NCI-H146 (cell line): ENCODE data around the gene MED15.
"Not testable (repeated sequence)": the region's sequence is repeated elsewhere in the genome, so short reads cannot be mapped to it uniquely, and the experiment has no call there.

ENCODE experiments used
- DNase-seq: peaks from one replicate; lab custom pipeline; 2025; lab: John Stamatoyannopoulos, UW

MED15 gene

DNA sequence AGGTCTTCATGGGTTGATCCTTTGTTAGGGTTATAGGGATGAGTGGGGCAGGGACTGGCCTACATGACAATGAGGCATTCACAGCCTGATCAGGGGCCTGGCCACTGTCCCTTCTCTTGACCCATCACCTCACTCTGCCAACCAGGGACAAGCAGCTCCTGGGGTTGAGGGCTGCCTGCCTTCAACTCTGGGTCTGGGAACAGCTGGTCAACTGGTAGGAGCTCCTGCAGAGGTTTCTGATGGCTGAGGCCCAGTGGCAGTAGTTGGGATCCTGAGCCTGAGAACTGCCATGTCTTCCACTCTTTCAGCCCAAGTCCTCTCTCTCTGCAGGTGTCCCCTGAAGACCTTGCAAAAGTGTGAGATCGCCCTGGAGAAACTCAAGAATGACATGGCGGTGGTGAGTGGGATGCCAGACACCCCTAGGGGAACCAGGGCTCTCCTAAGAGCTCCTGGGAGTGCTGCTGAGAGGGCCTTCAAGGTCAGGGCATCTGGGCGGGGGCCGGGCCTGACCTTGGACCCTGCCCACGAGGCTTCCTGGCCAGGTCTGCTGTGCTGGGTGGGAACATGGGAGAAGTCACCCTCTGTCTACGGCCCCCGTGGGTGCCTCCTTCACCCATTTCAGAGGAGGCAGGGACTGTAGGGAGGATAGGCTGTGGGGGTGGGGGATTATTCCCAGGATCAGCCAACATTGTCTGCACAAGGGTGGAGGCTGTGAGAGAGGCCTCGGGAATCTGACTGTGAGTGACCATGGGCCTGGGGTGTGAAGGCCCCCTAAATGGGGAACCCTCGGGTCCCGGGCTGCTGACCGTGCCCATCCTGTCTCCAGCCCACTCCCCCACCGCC lies 76.8 kb downstream of the MED15 start:
- DNase-seq = no peak

DNA sequence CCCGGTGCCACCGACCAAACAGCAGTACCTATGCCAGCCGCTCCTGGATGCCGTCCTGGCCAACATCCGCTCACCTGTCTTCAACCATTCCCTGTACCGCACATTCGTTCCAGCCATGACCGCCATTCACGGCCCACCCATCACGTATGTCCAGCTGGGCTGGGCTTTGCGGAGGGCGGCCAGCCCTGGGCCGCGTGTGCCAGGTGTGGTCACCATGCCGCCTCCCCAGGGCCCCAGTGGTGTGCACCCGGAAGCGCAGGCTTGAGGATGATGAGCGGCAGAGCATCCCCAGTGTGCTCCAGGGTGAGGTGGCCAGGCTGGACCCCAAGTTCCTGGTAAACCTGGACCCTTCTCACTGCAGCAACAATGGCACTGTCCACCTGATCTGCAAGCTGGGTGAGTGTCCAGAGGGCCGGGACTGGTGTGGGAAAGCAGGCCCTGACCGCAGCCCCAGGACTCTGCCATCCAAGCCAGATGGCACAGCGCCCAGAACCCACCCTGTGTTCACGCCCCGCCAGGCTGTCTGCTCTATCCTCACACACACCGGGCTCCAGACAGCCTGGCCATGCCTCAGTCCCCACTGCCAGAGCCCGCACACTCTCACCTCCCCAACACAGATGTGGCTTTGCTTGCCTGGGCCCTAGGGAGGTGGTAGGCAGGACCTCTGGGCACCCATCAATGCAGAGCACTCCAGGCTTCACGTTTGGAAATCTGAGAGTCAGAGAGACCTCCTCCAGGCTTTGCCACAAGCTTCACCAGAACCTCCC lies 77.6 kb downstream of the MED15 start:
- DNase-seq = no peak

DNA sequence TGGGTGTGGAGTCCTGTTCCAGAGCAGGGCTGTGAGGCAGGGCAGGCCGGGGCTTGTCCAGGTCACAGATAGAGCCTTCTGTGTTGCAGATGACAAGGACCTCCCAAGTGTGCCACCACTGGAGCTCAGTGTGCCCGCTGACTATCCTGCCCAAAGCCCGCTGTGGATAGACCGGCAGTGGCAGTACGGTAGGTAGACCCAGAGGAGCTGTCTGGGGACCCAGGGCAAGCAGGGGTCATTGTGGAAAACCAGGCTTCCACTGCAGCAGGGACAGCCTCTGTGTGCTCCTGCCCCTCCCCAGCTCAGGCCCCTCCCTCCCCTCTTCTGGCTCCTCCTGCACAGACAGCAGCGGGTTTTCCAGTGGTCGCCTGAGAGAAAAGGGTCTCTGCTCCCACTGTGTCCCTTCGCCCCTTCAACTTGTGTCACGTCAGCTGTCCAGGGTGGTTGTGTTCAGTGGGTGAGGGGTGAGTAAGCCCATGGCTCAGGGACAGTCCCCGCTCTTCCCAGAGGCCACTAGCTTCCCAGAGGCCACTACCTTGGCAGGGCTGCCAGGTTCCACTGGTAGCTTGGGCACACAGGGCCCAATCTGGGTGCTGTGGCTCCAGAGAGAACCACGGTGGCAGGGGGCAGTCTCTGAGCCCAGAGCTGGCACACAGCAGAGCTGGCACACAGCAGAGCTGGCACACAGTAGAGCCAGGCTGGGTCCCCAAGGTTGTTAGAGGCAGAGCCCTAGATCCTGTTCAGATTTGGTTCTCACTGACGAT lies 78.4 kb downstream of the MED15 start:
- DNase-seq = no peak

DNA sequence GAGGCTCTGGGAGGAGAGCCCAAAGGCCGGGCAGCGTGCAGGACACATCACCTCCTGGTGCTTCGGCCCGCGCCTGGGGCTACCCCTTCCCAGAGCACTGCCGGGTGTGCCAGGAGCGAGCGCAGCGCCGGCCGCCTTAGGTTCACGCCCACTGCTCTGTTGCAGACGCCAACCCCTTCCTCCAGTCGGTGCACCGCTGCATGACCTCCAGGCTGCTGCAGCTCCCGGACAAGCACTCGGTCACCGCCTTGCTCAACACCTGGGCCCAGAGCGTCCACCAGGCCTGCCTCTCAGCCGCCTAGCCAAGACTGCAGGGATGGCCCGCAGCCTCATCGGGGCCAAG lies 79.0 kb downstream of the MED15 start:
- DNase-seq = no peak

DNA sequence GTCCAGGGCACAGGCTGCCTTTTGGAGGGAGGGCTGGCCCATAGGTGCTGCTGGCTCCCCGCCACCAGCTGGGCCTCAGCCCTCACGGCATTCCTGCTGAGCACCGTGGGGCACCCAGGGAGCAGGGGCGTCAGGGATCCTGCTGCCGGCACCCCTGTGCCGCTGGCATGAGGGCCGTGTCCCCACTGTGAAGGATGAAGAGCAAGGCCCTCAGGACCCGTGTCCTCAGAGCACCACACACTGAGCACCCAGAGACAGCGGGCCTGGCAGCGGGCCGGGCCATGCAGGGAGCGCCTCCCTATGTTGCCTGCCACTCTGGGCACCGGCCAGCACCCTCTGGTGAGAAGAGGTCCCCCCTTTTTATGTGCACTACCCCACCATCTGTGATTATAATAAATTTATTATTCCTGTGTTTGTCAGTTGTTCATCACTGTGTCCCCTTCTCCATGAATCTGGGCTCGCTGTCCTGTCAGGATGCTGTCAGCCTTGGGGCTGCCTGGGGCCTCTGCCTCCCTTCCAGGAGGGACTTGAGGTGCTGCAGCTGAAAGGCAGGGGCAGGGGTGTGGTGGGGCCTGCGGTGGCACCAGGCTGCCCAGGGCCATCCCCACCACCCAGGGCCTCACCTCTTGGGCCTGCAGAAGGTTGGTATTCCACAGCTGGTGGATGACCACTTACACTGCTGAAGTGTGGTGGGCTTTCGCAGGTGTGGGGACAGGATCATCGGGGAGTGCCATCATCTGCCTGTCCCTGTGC lies 80.0 kb downstream of the MED15 start:
- DNase-seq = no peak

DNA sequence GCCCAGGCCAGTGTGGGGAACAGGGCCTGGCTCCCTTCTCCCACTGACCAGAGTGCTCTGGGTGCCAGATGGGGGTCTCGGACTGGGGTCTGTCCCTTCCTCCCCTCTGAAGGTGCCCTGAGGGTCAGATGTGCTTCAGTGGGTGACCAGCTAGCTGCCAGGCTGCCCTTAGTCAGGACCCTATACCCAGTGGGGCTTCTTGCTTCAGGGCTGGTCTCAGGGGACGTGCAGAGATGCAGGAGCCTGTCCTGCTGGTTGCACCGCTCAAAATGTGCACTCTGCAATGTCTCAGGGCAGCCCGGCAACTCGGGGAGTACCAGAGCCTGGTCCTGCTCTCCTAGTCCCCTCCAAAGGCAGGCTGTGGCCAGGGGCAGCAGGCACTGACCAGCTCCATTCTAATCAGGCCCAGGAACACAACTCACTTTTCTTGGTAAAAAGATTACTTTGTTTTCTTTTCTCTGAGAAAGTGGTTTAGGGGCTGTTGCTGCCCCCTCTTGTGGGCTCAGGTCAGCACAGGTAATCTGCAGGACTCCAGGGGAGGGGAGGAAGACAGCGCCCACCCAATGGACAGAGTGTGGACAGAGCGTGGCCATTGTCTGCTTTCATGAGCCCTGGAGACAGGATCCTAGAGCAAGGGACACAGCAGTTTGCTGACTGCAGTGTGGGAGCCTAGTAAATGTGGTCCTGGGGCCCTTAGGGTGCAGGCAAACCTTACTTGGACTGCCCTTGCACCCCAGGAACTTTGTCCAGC lies 80.9 kb downstream of the MED15 start:
- no peak for DNase-seq

DNA sequence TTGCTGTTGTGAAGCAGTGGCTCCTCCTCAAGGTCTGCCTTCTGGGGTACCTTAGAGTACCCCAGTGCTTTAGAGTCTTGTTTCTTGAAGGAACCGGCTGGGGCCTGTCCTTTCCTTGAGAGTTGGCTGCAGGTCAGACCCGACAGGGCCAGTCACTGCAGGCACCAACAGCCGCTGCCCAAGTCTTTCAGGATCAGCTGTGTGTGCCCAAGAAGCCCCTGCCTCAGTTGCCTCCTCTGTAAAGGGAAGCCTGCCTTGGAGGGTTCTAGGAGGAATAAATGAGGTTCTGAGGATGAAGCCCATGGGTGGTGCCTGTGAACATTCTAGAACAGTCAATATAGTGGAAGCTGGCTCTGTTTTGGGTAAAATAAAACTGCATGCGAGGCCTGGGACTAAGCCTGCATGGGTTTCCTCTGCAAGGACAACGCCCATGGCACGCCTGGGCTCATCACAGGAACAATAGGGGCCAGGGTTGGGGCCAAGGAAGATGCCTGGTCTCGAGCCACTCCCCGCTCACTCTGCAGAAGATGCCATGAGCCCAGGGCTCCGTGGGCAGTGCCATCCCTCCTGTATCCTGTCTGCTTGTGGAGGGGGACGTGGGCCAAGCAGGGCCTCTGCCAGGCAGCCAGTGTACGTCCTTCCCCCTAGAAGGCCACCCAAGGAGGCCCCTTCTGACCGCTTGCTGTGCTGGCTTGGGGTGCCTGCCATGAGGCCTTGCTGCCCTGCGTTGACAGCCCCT lies 81.6 kb downstream of the MED15 start:
- no peak for DNase-seq

DNA sequence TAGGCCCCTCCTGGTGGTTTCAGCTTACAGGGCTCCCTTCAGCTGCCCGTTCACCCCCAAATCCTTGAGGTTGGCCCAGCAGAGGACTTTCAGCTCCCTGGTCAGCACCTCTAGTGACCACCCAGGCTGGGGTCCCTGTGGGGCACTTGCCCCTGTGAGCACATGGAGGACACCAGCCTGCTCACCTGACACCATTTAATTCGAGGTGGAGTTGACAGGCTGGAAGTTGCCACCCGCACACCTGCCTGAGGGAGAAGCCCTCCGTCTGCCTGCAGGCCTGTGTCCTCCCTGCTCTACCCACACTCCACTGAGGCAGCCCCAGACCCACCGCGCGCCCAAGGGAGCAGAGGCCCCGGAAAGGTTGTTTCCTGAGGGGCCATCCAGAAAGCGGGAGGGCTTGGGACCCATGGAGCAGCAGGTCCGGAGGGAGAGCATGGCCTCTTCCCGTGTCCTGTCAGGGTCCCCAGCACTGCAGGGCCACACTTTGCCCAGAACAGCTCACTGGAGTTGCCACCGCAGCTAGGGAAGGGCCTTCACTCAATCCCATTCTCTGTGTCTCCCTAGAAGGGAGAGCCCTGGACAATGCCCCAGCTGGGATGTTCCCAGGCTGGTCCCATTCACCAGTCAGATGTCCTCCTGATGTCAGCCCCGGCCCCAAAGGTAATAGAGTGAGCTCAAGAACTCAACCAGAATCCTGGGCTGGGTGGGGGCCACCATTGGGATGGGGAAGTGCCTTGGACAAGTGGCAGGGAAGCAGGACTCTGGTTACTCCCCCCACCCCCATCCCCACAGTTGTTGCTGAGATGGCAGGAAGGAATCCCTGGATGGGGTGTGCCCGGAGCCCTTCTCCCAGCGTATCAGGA lies 82.4 kb downstream of the MED15 start:
- no peak for DNase-seq

DNA sequence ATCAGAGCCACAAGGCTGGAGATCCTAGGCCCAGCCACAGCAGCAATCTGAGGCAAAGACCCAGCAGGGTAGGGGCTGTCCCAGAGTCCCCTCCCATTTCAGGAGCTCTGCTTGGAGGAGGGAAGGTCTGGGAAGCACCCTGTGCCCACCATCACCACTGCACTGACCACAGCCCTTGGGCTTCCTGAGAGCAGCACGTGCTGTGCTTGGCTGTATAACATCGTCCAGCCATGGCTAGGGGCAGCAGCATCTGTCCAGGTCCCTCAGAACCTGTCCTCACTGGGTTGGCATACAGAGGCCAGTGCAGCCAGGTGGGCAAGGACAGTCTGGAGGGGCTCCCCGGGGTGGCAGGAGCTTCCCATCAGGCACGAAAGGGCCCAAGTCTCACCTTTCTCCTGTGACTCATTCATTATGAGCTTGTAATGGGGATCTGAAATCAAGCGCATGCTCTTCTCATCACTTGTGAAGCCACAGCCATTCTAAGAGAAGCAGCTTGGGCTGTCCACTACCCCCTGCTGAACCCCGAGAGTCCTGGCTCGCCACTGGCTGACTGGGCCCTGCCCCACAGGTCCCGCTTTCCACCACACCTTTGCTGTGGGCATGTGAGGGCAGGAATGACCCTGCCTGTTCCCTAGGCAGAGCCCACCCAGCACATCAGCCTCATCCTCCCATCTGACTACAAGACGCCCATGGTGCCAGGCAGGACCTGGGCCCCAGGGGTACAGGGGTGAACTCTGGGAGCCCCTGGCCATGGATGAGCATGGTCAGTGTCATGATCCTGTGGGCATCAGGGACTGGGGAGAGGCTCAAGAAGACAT lies 83.3 kb downstream of the MED15 start:
- no peak for DNase-seq

DNA sequence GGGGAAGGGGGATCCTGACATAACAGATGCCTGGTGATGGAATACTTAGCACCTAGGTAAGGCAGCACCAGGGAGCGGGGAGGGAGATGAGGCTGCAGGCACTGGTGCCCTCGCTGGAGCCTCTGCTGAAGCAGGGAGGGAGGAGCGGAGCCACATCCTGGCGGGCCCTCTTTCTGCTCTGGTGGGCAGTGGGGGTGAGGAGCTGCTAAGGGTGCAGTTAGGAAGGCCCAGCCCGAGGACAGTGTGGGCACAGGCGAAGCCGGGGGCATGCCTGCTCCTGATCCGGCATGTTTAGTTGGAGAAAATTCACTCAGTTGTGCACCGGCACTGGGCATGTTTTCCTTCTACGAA lies 83.9 kb downstream of the MED15 start:
- no peak for DNase-seq

DNA sequence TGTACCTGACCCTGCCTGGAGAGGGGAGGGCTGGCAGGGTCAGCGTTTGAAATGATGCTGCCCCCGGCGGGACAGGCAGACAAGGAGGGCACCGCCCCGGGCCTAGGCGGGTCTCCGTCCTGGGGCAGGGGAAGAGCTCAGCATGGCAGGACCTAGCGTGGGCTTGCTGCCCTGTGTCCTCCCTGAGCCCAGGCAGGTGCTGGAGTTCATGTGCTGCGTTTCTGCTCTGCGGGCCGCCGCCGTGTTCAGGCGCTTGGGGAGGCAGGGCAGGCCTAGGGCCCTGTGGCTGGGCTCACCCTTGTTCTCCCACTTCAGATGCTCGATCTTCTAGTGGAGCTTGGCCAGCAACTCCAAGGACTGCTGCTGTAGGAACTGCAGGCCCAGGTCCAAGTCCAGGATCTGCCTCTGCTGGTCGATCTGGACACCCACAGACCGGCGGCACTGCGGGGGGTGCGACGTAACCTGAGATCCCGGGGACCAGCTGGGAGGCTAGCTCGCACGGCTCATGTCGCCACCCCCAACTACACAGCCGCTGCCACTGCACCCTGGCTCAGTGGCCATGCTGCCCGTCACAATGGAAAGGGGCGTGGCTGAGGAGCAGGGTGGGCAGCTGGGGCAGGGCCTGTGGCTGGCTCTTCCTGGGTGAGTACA lies 84.4 kb downstream of the MED15 start:
- DNase-seq = peak; percentile 85

DNA sequence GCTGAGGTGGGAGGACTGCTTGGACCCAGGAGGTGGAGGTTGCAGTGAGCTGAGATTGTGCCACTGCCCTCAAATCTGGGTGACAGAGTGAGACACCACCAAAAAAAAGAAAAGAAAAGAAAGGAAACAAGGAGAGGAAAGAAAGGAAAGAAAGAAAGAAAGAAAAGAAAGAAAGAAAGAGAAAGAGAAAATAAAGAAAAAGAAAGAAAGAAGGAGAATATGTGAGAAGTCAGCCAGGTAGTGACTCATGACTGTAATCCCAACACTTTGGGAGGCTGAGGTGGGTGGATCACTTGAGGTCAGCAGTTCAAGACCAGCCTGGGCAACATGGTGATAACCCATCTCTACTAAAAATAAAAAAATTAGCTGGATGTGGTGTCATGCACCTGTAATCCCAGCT lies 86.6 kb downstream of the MED15 start:
- DNase-seq = not testable (repeated sequence)

DNA sequence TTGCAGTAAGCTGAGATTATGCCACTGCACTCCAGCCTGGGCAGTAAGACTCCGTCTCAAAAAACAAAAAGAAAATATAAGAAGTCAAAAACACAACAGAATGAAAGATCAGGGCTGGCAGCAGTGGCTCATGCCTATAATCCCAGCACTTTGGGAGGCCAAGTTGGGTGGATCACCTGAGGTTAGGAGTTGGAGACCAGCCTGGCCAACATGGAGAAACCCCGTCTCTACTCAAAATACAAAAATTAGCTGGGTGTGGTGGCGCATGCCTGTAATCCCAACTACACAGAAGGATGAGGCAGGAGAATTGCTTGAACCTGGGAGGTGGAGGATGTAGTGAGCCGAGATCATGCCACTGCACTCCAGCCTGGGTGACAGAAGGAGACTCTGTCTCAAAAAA lies 87.1 kb downstream of the MED15 start:
- not testable (repeated sequence) for DNase-seq

DNA sequence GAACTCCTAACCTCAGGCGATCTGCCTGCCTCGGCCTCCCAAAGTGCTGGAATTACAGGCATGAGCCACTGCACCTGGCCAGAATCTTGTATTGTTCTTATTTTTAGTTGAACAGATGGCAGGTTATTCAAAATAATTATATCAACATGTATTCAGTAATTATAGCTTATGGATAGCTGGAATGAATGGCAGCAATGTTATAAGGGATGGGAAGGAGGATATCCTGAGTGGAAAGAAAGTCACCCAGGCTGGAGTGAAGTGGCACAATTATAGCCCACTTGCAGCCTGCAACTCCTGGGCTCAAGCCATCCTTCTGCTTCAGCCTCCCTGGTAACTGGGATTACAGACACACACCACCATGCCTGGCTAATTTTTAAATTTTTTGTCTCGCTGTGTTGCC lies 88.1 kb downstream of the MED15 start:
- DNase-seq = no peak

DNA sequence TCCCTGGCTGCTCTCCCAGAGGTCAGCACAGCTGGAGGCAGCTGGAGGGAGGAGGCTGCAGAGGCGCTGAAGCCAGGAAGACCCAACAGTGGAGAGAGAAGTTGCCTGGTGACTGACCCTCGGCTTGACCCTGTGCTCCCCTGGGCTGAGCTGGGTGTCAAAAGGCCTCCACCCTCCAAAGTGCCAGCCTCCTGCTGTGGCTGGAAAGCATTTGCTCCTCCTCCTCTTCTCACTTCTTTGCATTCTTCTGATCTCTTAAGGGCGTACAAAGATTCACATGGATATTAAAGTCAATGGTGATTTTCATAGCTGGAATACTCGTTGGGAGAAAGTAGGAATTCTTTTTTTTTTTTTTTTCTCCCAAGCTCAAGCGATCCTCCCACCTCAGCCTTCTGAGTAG lies 91.7 kb downstream of the MED15 start:
- DNase-seq = no peak

DNA sequence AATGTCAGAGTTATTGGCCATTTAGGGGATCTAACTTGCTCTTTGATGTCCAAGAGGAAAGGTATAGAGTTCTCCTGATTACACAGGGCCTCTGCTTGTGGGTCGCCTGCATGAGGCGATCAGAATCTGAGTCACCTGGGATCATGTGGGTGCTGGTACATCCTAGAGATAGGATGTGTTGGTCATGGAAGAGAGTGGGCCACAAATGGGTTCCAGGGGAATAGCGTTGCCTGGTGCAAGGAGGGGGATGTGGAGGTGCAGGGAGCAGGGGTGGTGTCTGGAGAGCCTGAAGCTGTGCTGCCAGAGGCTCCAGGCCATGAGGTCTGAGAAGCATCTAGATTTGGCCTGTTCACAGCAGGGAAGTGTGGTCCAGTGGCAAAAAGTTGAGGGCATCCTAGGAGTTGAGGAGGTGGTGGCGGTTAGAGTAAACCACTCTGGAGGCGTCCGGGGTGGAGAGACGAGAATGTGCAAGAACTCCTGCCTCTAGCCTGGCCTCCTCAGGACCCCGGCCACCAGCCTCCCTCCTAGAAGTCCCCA lies 92.8 kb downstream of the MED15 start:
- no peak for DNase-seq

DNA sequence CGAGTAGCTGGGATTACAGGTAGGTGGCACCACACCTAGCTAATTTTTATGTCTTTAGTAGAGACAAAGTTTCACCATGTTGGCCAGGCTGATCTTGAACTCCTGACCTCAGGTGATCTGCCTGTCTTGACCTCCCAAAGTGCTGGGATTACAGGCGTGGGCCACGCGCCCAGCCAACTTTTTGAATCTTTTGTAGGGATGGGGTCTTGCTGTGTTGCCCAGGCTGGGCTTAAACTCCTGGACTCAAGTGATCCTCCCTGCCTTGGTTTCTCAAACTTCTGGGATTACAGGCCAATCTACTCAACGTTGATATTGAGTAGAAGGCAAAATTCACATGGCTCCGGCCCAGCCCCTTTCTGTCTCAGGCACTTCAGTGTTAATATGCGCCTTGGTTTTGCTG lies 93.9 kb downstream of the MED15 start:
- no peak for DNase-seq

DNA sequence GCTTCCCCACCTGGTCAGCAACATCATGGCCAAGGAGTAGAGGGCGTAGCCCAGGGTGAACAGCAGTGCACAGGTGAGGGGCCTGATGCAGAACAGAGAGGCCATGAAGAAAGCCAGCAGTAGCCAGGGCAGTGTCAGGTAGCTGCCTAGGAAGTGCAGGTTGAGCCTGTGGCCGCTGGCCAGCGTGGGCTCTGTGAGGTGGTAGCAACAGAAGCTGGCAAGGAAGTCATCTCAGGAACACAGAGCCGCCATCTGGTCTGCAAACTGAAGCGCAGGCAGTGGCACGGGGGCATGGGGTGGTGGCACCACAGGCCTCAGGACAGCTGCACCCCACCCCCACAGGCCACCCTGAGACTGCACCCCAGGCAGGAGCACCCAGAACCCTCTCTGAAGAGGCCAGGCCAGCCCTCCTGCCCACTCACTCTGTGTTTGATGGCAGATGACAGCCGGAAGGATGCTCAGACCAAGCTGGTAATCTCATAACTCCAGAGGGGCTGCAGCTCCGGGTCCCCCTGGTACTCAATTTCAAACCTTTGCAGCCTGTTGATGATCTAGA lies 95.3 kb downstream of the MED15 start:
- DNase-seq = no peak
